ENCODE results near the gene KRT78. TPM values are rescaled to one million over a fixed set of nuclear protein-coding genes. Genes with fewer than 3 reads are reported as not detected.

The KRT78 gene
- total and polyA plus RNA-seq, 3 donors from 2014 or later: 0.93 to 1.1 (median 0.99) TPM

DNA sequence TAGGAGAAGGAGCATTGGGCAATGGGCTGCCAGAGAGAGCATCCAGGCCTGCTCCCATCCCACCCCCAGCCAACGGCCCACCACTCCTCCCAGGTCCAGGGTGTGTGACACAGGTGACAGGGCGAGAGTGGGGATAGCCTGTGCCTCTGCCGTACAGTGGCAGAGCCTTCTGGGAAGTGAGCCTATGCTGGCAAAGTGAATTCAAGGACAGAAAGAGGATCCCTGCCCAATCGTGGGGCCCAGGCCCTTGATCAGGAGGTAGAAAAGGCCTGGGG is 14.1 kb downstream of the KRT78 start:
- Histone ChIP-seq H3K4me3 (no peak overlapping the region), H3K27me3 (no peaks in the 10 kb centered on the region), H3K4me1 (no peaks in the 10 kb centered on the region), H3K36me3 (ENCODE audit: low read depth, missing control alignments) (no peaks in the 10 kb centered on the region), H3K9me3 (no peaks in the 10 kb centered on the region), H3K27ac (no peak overlapping the region)
- TF ChIP-seq, protein P1, sequence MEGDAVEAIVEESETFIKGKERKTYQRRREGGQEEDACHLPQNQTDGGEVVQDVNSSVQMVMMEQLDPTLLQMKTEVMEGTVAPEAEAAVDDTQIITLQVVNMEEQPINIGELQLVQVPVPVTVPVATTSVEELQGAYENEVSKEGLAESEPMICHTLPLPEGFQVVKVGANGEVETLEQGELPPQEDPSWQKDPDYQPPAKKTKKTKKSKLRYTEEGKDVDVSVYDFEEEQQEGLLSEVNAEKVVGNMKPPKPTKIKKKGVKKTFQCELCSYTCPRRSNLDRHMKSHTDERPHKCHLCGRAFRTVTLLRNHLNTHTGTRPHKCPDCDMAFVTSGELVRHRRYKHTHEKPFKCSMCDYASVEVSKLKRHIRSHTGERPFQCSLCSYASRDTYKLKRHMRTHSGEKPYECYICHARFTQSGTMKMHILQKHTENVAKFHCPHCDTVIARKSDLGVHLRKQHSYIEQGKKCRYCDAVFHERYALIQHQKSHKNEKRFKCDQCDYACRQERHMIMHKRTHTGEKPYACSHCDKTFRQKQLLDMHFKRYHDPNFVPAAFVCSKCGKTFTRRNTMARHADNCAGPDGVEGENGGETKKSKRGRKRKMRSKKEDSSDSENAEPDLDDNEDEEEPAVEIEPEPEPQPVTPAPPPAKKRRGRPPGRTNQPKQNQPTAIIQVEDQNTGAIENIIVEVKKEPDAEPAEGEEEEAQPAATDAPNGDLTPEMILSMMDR (IDR thresholded peaks at IDR 0.05): no peak
- no peak for TF ChIP-seq POLR2A (IDR thresholded peaks at IDR 0.05)
- intact Hi-C loops (cut with DNase I; ENCODE audit: low total_unique reads): no loop called here
- 60 to 79% methylated on average over 2 to 4 of the region's 4 CpGs for WGBS, 2 donors
- DNase-seq: no peak

GRCh38 chr12:52833922-52834726 is 14.7 kb downstream of the KRT78 start, which contains the start of gene KRT79:
Gene KRT79, minus strand, starts transcription at chr12:52834311. Its CDS starts 51 bp downstream, at chr12:52834260.
- no peak for DNase-seq
- Histone ChIP-seq H3K9me3 (no peaks in the 10 kb centered on the region), H3K27ac (no peak within 1 kb of the TSS), H3K36me3 (ENCODE audit: low read depth, missing control alignments) (no peaks in the 10 kb centered on the region), H3K4me1 (no peaks in the 10 kb centered on the region), H3K27me3 (no peaks in the 10 kb centered on the region), H3K4me3 (no peak within 1 kb of the TSS)
- TF ChIP-seq, protein P1 (IDR thresholded peaks at IDR 0.05): no peak
- no peak for TF ChIP-seq POLR2A (IDR thresholded peaks at IDR 0.05)
- WGBS, 2 donors: 84 to 92% methylated on average over 8 to 22 of the region's 22 CpGs
- intact Hi-C loops (cut with DNase I; ENCODE audit: low total_unique reads): no loop called here

- DNase-seq: no peak
- 95 to 97% methylated on average over 13 to 20 of the region's 20 CpGs for WGBS, 2 donors
- TF ChIP-seq, protein P1 (IDR thresholded peaks at IDR 0.05): no peak
- no peak for TF ChIP-seq POLR2A (IDR thresholded peaks at IDR 0.05)
- H3K27me3 ChIP-seq: no peaks in the 10 kb centered on the region
- H3K4me1 ChIP-seq: no peaks in the 10 kb centered on the region
- intact Hi-C loops (cut with DNase I; ENCODE audit: low total_unique reads): no loop called here
- H3K27ac ChIP-seq: no peak overlapping the region
- H3K36me3 ChIP-seq (ENCODE audit: low read depth, missing control alignments): no peaks in the 10 kb centered on the region
- H3K9me3 ChIP-seq: no peaks in the 10 kb centered on the region
- no peak overlapping the region for H3K4me3 ChIP-seq
Observed at GRCh38 chr12:52832985-52833905, 15.5 kb downstream of the KRT78 start.

DNA sequence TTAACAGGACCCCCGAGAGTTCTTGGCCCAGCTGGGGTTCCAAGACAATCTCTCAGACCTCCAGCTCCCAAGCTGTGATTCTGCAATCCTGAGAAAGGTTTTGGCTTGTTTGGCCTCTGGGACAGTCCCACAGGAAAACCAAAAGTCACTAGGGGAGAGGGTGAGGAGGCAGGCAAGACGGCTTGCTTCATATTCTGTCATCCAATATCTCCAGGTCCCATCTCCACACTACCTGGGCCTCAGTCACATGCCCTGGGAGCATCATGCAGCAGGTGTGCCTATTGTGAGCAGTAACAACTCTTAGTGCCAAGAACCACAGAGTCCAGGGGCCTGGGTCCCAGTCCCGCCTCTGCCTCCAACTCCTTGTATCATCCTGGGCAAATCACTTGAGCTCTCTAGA is 16.3 kb downstream of the KRT78 start:
- WGBS, 2 donors: 94% methylated on average over 2 to 3 of the region's 3 CpGs
- TF ChIP-seq POLR2A (IDR thresholded peaks at IDR 0.05): no peak
- TF ChIP-seq, protein P1 (IDR thresholded peaks at IDR 0.05): no peak
- Histone ChIP-seq H3K27ac (no peak overlapping the region), H3K36me3 (ENCODE audit: low read depth, missing control alignments) (no peaks in the 10 kb centered on the region), H3K27me3 (no peaks in the 10 kb centered on the region), H3K9me3 (no peaks in the 10 kb centered on the region), H3K4me1 (no peaks in the 10 kb centered on the region), H3K4me3 (no peak overlapping the region)
- intact Hi-C loops (cut with DNase I; ENCODE audit: low total_unique reads): no loop called here
- no peak for DNase-seq

All from testis (tissue), 3 donors.